Activated CD4-positive, CD25-positive, alpha-beta regulatory T cell (primary cell): ENCODE results near the gene PLAU.
"Not testable (repeated sequence)": the region's sequence is repeated elsewhere in the genome, so short reads cannot be mapped to it uniquely, and the experiment has no call there.

Experiments
- DNase-seq, 4 experiments: peaks; one replicate each; lab custom pipeline; 2025; lab: John Stamatoyannopoulos, UW

The PLAU gene

GRCh38 chr10:73922007-73922863 is 11.3 kb downstream of the PLAU start:
- no peak for DNase-seq

GRCh38 chr10:73922864-73923133 is 11.9 kb downstream of the PLAU start:
- DNase-seq, result no peak

- no peak for DNase-seq
These were observed 13.1 kb downstream of the PLAU start for GRCh38 chr10:73923935-73924598.

GRCh38 chr10:73924935-73925334 is 14.0 kb downstream of the PLAU start:
- DNase-seq, result no peak

GRCh38 chr10:73925539-73925938 is 14.6 kb downstream of the PLAU start:
- DNase-seq, result no peak

- DNase-seq, result no peak
These were observed 15.3 kb downstream of the PLAU start for GRCh38 chr10:73926152-73926764.

- not testable (repeated sequence) for DNase-seq
These were observed 19.8 kb downstream of the PLAU start for GRCh38 chr10:73930630-73931327.

- peak in 2 of 4 experiments; percentile 27 to 53 for DNase-seq
These were observed 21.1 kb downstream of the PLAU start for GRCh38 chr10:73931767-73932619.

GRCh38 chr10:73932620-73933112 is 21.7 kb downstream of the PLAU start:
- DNase-seq, result no peak

- no peak for DNase-seq
These were observed 23.1 kb downstream of the PLAU start for GRCh38 chr10:73934074-73934473.

GRCh38 chr10:73935895-73936294 is 25.0 kb downstream of the PLAU start:
- no peak for DNase-seq

- DNase-seq, result no peak
These were observed 26.6 kb downstream of the PLAU start for GRCh38 chr10:73937333-73938043.

GRCh38 chr10:73940634-73941221 is 29.8 kb downstream of the PLAU start:
- DNase-seq, result peak; percentile 69 to 86 (median 76)

- DNase-seq, result no peak
These were observed 30.4 kb downstream of the PLAU start for GRCh38 chr10:73941300-73941699.

- DNase-seq, result no peak
These were observed 33.6 kb downstream of the PLAU start for GRCh38 chr10:73944356-73945100.

- DNase-seq, result no peak
These were observed 35.6 kb downstream of the PLAU start for GRCh38 chr10:73946253-73947145.

GRCh38 chr10:73948947-73949633 is 38.2 kb downstream of the PLAU start:
- DNase-seq, result no peak
